ENCODE data around the gene DCXR. TPM values are rescaled to one million over a fixed set of nuclear protein-coding genes. Genes with fewer than 3 reads are reported as not detected.

The DCXR gene
- total RNA-seq, 1 donor from 2014 or later, result 25.7 TPM

GRCh38 chr17:82003411-82004381 lies 33.8 kb downstream of the DCXR start:
- FAIRE-seq, result no peak

GRCh38 chr17:82001571-82002056 lies 35.9 kb downstream of the DCXR start:
- no peak for FAIRE-seq
- no peak for DNase-seq (ENCODE audit: low spot score in 2 of 2)

More at GRCh38 chr17:82003411-82004381, 33.8 kb downstream of the DCXR start:
- peak in 1 of 2 donors; percentile 64 for DNase-seq (ENCODE audit: low spot score in 2 of 2)

- no peak for DNase-seq (ENCODE audit: low spot score in 2 of 2)
- FAIRE-seq, result no peak
These were observed 36.5 kb downstream of the DCXR start for GRCh38 chr17:82000803-82001570.

GRCh38 chr17:81999976-82000802 lies 37.3 kb downstream of the DCXR start:
- FAIRE-seq (no peak), DNase-seq (ENCODE audit: low spot score in 2 of 2) (no peak)

GRCh38 chr17:81999587-81999975 lies 37.9 kb downstream of the DCXR start:
- FAIRE-seq (no peak), DNase-seq (ENCODE audit: low spot score in 2 of 2) (no peak)

GRCh38 chr17:81998691-81999438 lies 38.6 kb downstream of the DCXR start:
- FAIRE-seq, result no peak
- DNase-seq (ENCODE audit: low spot score in 2 of 2), result no peak

GRCh38 chr17:81998212-81998611 lies 39.3 kb downstream of the DCXR start:
- no peak for FAIRE-seq

GRCh38 chr17:81996757-81997441 lies 40.6 kb downstream of the DCXR start:
- no peak for DNase-seq (ENCODE audit: low spot score in 2 of 2)
- FAIRE-seq, result no peak

More at GRCh38 chr17:81998212-81998611, 39.3 kb downstream of the DCXR start:
- DNase-seq (ENCODE audit: low spot score in 2 of 2), result no peak

- DNase-seq (ENCODE audit: low spot score in 2 of 2), result no peak
These were observed 41.2 kb downstream of the DCXR start for GRCh38 chr17:81996232-81996756.

GRCh38 chr17:81995463-81996231 lies 41.9 kb downstream of the DCXR start:
- FAIRE-seq (no peak), DNase-seq (ENCODE audit: low spot score in 2 of 2) (no peak)

More at GRCh38 chr17:81996232-81996756, 41.2 kb downstream of the DCXR start:
- FAIRE-seq, result no peak

- no peak for FAIRE-seq
- no peak for DNase-seq (ENCODE audit: low spot score in 2 of 2)
These were observed 42.7 kb downstream of the DCXR start for GRCh38 chr17:81994593-81995462.

GRCh38 chr17:81993729-81994592 lies 43.5 kb downstream of the DCXR start:
- FAIRE-seq (no peak), DNase-seq (ENCODE audit: low spot score in 2 of 2) (no peak)

GRCh38 chr17:81992306-81993102 lies 45.0 kb downstream of the DCXR start:
- DNase-seq (ENCODE audit: low spot score in 2 of 2), result no peak
- no peak for FAIRE-seq

- no peak for FAIRE-seq
- no peak for DNase-seq (ENCODE audit: low spot score in 2 of 2)
These were observed 45.7 kb downstream of the DCXR start for GRCh38 chr17:81991684-81992305.
